IMR-90 (cell line): ENCODE data around the gene TNIP1. TPM values are rescaled to one million over a fixed set of nuclear protein-coding genes. Genes with fewer than 3 reads are reported as not detected.

Experiments
- ATAC-seq: fragments of 200-7000 bp; cut with Tn5 transposase; 2 replicates; pipeline ENCODE4 v1.9.1; 2020; ENCODE audit warnings: low read depth, mild to moderate bottlenecking, moderate library complexity
- BruUV-seq: library from RNA; stranded (reverse); fragments of 400-500 nt; replicated peaks from 2 replicates; lab custom pipeline; 2021; lab: Mats Ljungman, UMichigan
- CTCF ChIA-PET: fragments of 300-600 bp; formaldehyde crosslinking; extraction: SDS; loops from one replicate; lab custom pipeline; 2021; ENCODE audit warnings: antibody characterized with exemption; lab: Yijun Ruan, JAX
- POLR2A ChIA-PET: fragments of 300-600 bp; sonication (Branson Sonifier 250); formaldehyde crosslinking; loops from one replicate; lab custom pipeline; 2022; ENCODE audit warnings: antibody characterized with exemption; ENCODE audit not compliant: unreplicated experiment; lab: Charles Lee
- DNase-seq: peaks from one replicate; pipeline ENCODE4 v3.0.0; 2013
- H2AFZ ChIP-seq: replicated peaks from 2 replicates; pipeline ENCODE3; 2013; ENCODE audit warnings: low read length, mild to moderate bottlenecking; ENCODE audit not compliant: poor library complexity
- H2AK5ac ChIP-seq: 2 replicates; pipeline ENCODE4 v1.6.1; 2013; ENCODE audit warnings: low read depth, low read length, inconsistent platforms
- H2AK9ac ChIP-seq: replicated peaks from 2 replicates; pipeline ENCODE3; 2013; ENCODE audit warnings: mild to moderate bottlenecking, low read depth, low read length, moderate library complexity; ENCODE audit not compliant: poor library complexity
- H2BK120ac ChIP-seq: 2 replicates; pipeline ENCODE4 v1.6.1; 2013; ENCODE audit warnings: low read depth, low read length, inconsistent platforms
- H2BK15ac ChIP-seq: 3 replicates; pipeline ENCODE4 v1.6.1; 2013; ENCODE audit warnings: low read depth, low read length, inconsistent platforms
- H2BK20ac ChIP-seq: 2 replicates; pipeline ENCODE4 v1.6.1; 2013; ENCODE audit warnings: low read depth, mild to moderate bottlenecking, inconsistent platforms, low read length, moderate library complexity
- H2BK5ac ChIP-seq: 2 replicates; pipeline ENCODE4 v1.6.1; 2013; ENCODE audit warnings: mild to moderate bottlenecking, low read depth, low read length, inconsistent platforms; ENCODE audit not compliant: poor library complexity, severe bottlenecking
- H3K14ac ChIP-seq: replicated peaks from 2 replicates; pipeline ENCODE4 v1.6.1; 2013; ENCODE audit warnings: low read depth, low read length, inconsistent platforms
- H3K18ac ChIP-seq: 2 replicates; pipeline ENCODE4 v1.6.1; 2013; ENCODE audit warnings: low read depth, low read length, control low read depth
- H3K23ac ChIP-seq: 2 replicates; pipeline ENCODE4 v1.6.1; 2013; ENCODE audit warnings: low read depth, low read length, inconsistent platforms
- H3K27ac ChIP-seq: 2 replicates; pipeline ENCODE4 v1.5.1; 2013; ENCODE audit warnings: mild to moderate bottlenecking, control low read depth, low read length; ENCODE audit not compliant: insufficient read depth
- H3K27me3 ChIP-seq: 2 replicates; pipeline ENCODE4 v1.6.1; 2013; ENCODE audit warnings: low read length; ENCODE audit not compliant: control insufficient read depth, insufficient read depth
- H3K36me3 ChIP-seq: 2 replicates; pipeline ENCODE4 v1.6.1; 2013; ENCODE audit warnings: low read length, mixed read lengths; ENCODE audit not compliant: control insufficient read depth, insufficient read depth
- H3K4ac ChIP-seq: 2 replicates; pipeline ENCODE4 v1.6.1; 2013; ENCODE audit warnings: low read depth, low read length, inconsistent platforms
- H3K4me1 ChIP-seq: 2 replicates; pipeline ENCODE4 v1.6.1; 2013; ENCODE audit warnings: low read length, mixed read lengths; ENCODE audit not compliant: control insufficient read depth, insufficient read depth
- H3K4me2 ChIP-seq: 2 replicates; pipeline ENCODE4 v1.6.1; 2013; ENCODE audit warnings: low read depth, mild to moderate bottlenecking, control low read depth, low read length, moderate library complexity
- H3K4me3 ChIP-seq: 2 replicates; pipeline ENCODE4 v1.5.1; 2013; ENCODE audit warnings: low read depth, mild to moderate bottlenecking, control low read depth, low read length, moderate library complexity; ENCODE audit not compliant: insufficient read depth
- H3K56ac ChIP-seq: 2 replicates; pipeline ENCODE4 v1.6.1; 2013; ENCODE audit warnings: low read length, inconsistent platforms; ENCODE audit not compliant: insufficient read depth; ENCODE audit errors: extremely low read depth
- H3K79me1 ChIP-seq, 2 experiments: 2 replicates each; pipeline ENCODE4 v1.6.1; 2013; ENCODE audit warnings: low read length in 2 of 2, inconsistent platforms in 1 of 2, low read depth in 1 of 2
- H3K9ac ChIP-seq: 2 replicates; pipeline ENCODE4 v1.6.1; 2013; ENCODE audit warnings: low read depth, low read length, control low read depth
- H3K9me1 ChIP-seq: 2 replicates; pipeline ENCODE4 v1.6.1; 2013; ENCODE audit warnings: low read length, inconsistent platforms; ENCODE audit not compliant: insufficient read depth
- H3K9me3 ChIP-seq: 2 replicates; pipeline ENCODE4 v1.6.1; 2013; ENCODE audit warnings: low read length; ENCODE audit not compliant: control insufficient read depth, insufficient read depth
- H4K20me1 ChIP-seq: 2 replicates; pipeline ENCODE4 v1.6.1; 2013; ENCODE audit warnings: low read length, inconsistent platforms; ENCODE audit not compliant: insufficient read depth
- H4K5ac ChIP-seq: 2 replicates; pipeline ENCODE4 v1.6.1; 2013; ENCODE audit warnings: mild to moderate bottlenecking, low read depth, low read length, control low read depth
- H4K8ac ChIP-seq, 2 experiments: 2 replicates each; pipeline ENCODE4 v1.6.1; 2013; ENCODE audit warnings: low read depth in 2 of 2, low read length in 2 of 2, control low read depth in 1 of 2, inconsistent platforms in 1 of 2
- H4K91ac ChIP-seq: 2 replicates; pipeline ENCODE4 v1.6.1; 2013; ENCODE audit warnings: low read depth, low read length, inconsistent platforms; ENCODE audit not compliant: insufficient read depth
- BHLHE40 ChIP-seq: fragments of 150-350 bp; IDR thresholded peaks from 2 replicates; pipeline ENCODE4 v1.6.1; 2016; ENCODE audit warnings: mild to moderate bottlenecking, low read depth, low read length
- CHD1 ChIP-seq: IDR thresholded peaks from 2 replicates; pipeline ENCODE4 v1.6.1; 2012; ENCODE audit warnings: low read depth, low read length, improper control_type of control experiment
- CTCF ChIP-seq: conservative IDR thresholded peaks from 2 replicates; pipeline ENCODE4 v1.5.1; 2012; ENCODE audit warnings: mild to moderate bottlenecking, low read depth, low read length, improper control_type of control experiment
- FOS ChIP-seq: fragments of 150-350 bp; IDR thresholded peaks from 2 replicates; pipeline ENCODE4 v1.6.1; 2016; ENCODE audit warnings: low read depth, low read length
- MAZ ChIP-seq: IDR thresholded peaks from 2 replicates; pipeline ENCODE4 v1.6.1; 2012; ENCODE audit warnings: low read depth, mild to moderate bottlenecking, low read length, improper control_type of control experiment, moderate library complexity, borderline replicate concordance
- SMC3 ChIP-seq: fragments of 150-350 bp; IDR thresholded peaks from 2 replicates; pipeline ENCODE4 v1.6.1; 2016; ENCODE audit warnings: low read depth, mild to moderate bottlenecking, antibody characterized with exemption, low read length, moderate library complexity
- WGBS, 2 experiments: methylation state at CpG; one replicate each; pipeline versions ENCODE4 v1.1.5 to v1.1.7; 2013; ENCODE audit warnings: missing lambda C conversion rate in 2 of 2; ENCODE audit not compliant: insufficient read length in 1 of 2; ENCODE audit errors: extremely low coverage in 2 of 2; 5-methylcytosine and 5-hydroxymethylcytosine counted together
- dilution Hi-C: fragments of 300-500 bp; cut with HindIII; formaldehyde crosslinking; loops from one replicate; pipeline ENCODE4 v1.14.3; 2018; ENCODE audit warnings: low sequenced_read_pairs; ENCODE audit not compliant: unreplicated experiment
- in situ Hi-C: fragments of 300-500 bp; cut with MboI; formaldehyde crosslinking; loops from 3 replicates; pipeline ENCODE4 v1.14.3; 2019; ENCODE audit warnings: low sequenced_read_pairs, inconsistent platforms, mixed read lengths
- intact Hi-C: fragments of 100-400 bp; cut with micrococcal nuclease; formaldehyde crosslinking; loops from 2 replicates; pipeline ENCODE4 v1.10.0; 2022
- polyA plus RNA-seq, 3 experiments: library from polyadenylated mRNA; depleted of rRNA; stranded (reverse); fragments of >200 nt; gene quantifications; 2 replicates each; pipeline ENCODE4 v1.2.3, GENCODE V29; 2012; ENCODE audit warnings: low replicate concordance in 1 of 3
- total RNA-seq: library from RNA; depleted of rRNA; stranded (reverse); fragments of >200 nt; gene quantifications from 2 replicates; pipeline ENCODE4 v1.2.3, GENCODE V29; 2012

The TNIP1 gene
- total and polyA plus RNA-seq, 2 of the 4 experiments (the other 2 are of a cell fraction): 63.8 to 92.8 TPM

DNA sequence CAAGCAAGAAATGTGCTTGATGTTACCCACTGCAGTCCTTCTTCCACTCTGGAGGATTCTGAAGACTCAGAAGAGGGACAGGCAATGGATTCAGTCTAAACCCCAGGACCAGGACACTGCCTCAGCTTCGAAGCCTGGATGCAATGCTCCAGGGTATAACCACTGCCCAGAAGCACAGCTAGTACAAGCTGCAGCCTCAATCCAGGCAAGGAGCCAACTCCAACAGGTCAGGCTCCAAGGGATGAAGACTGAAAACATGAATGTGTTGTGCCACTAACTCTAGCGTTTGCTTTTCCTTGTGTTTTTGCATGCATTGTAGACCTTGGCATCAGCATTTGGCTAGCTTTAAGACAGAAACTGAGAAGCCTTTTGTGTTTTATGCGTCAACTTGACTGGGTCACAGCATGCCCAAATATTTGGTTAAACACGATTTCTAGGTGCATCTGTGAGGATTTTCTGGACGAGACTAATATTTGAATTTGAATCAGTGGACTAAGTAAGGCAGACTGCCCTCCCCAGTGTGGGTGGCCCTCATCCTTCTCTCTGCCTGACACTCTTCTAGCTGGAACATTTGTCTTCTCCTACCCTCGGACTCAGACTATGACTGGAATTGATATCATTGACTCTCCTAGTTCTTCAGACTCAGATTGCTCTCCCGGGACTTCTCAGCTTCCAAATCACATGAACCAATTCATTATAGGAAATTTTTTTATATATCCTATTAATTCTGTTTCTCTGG is 81.0 kb downstream of the TNIP1 start:
- ChIA-PET POLR2A (no interaction called here), CTCF (interaction anchor here (1.4 to 1.7 kb wide), 2 partner anchors 52 to 116 kb away, joined by 4 read pairs; no protein-coding TSS in a partner anchor)
- Histone ChIP-seq H3K23ac (no peak overlapping the region), H3K9me1 (no peaks in the 10 kb centered on the region), H3K9ac (no peak overlapping the region), H3K9me3 (no peaks in the 10 kb centered on the region), H3K4ac (no peak overlapping the region), H4K20me1 (no peaks in the 10 kb centered on the region), H4K91ac (no peak overlapping the region), H2BK20ac (no peak overlapping the region), H2BK15ac (no peak overlapping the region), H2AK9ac (no peak overlapping the region), H3K56ac (no peak overlapping the region), H3K27ac (no peak overlapping the region), H3K18ac (no peak overlapping the region), H3K14ac (no peak overlapping the region), H2AK5ac (no peak overlapping the region), H2AFZ (no peak overlapping the region), H4K8ac (no peak overlapping the region), H3K4me3 (no peak overlapping the region), H3K4me1 (no peaks in the 10 kb centered on the region), H3K36me3 (no peaks in the 10 kb centered on the region), H4K5ac (no peak overlapping the region), H2BK120ac (no peak overlapping the region), H3K4me2 (no peak overlapping the region; the same call in 1 of the 2 replicates), H3K27me3 (peaks cover 11% of the 10 kb centered on the region), H2BK5ac (no peak overlapping the region), H3K79me1 (no peaks in the 10 kb centered on the region)
- dilution Hi-C loops (no loop called here), intact Hi-C loops (loop anchor here (5.0 kb wide), 1 partner anchor 652 kb away; no protein-coding TSS in a partner anchor), in situ Hi-C loops (no loop called here)
- no TSS peak for BruUV-seq
- TF ChIP-seq MAZ (no peak), BHLHE40 (no peak), SMC3 (no peak), CTCF (no peak), FOS (no peak), CHD1 (no peak)
- ATAC-seq (peak; percentile 38), DNase-seq (peak; percentile 14)
- WGBS, 2 experiments: 18% methylated on average over 2 of the region's 7 CpGs; no CpG with 5 or more reads in 1 of the 2 experiments
